ENCODE data around the gene ACAP3.

The ACAP3 gene, protein sequence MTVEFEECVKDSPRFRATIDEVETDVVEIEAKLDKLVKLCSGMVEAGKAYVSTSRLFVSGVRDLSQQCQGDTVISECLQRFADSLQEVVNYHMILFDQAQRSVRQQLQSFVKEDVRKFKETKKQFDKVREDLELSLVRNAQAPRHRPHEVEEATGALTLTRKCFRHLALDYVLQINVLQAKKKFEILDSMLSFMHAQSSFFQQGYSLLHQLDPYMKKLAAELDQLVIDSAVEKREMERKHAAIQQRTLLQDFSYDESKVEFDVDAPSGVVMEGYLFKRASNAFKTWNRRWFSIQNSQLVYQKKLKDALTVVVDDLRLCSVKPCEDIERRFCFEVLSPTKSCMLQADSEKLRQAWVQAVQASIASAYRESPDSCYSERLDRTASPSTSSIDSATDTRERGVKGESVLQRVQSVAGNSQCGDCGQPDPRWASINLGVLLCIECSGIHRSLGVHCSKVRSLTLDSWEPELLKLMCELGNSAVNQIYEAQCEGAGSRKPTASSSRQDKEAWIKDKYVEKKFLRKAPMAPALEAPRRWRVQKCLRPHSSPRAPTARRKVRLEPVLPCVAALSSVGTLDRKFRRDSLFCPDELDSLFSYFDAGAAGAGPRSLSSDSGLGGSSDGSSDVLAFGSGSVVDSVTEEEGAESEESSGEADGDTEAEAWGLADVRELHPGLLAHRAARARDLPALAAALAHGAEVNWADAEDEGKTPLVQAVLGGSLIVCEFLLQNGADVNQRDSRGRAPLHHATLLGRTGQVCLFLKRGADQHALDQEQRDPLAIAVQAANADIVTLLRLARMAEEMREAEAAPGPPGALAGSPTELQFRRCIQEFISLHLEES

DNA sequence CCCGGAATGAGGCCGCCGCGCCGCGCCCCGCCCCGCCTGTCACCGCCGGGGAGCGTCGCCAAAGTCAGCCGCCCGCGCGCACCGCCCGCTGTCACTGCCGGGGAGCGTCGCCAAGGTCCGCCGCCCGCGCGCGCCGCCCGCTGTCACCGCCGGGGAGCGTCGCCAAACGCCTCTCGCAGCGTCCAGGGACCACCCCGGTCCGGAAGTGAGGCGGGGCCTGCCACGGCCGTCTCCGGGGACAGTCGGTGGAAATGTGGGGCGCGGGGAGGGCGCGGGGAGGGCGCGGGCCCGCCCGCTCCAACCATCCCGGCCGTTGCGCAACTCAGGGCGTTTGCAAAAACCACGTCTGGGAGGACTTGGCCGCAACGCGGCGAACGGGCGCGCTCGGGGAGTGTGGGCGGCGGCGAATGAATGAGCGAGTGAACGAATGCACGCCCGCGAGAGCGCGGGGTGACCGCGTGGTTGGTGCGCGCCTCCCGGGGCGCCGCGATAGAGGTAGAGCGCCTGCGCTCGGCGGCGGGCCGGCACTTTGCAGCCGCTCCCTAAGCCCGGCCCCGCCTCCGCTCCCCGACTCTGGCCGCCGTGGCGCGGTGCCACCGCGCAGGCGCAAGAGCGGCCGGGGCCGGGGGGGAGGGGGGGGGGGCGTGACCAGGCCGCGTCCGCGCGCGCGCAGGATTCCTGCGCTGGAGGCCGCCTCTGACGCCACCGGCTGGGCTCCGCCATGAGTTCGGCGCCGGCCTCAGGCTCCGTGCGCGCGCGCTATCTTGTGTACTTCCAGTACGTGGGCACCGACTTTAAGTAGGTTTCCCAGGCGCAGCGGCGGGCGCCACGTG is at the start of gene ACAP3, which contains the start of gene PUSL1:
Gene ACAP3, minus strand, starts transcription at position 8 of the 833 bp plus-strand sequence. CDS start 115 bp downstream, outside the sequence.
Gene PUSL1, plus strand, starts transcription at position 675 of the 833 bp plus-strand sequence. Its CDS starts 47 bp downstream, at position 722.
- peak; percentile 82 for DNase-seq (ENCODE audit: low spot score)

DNA sequence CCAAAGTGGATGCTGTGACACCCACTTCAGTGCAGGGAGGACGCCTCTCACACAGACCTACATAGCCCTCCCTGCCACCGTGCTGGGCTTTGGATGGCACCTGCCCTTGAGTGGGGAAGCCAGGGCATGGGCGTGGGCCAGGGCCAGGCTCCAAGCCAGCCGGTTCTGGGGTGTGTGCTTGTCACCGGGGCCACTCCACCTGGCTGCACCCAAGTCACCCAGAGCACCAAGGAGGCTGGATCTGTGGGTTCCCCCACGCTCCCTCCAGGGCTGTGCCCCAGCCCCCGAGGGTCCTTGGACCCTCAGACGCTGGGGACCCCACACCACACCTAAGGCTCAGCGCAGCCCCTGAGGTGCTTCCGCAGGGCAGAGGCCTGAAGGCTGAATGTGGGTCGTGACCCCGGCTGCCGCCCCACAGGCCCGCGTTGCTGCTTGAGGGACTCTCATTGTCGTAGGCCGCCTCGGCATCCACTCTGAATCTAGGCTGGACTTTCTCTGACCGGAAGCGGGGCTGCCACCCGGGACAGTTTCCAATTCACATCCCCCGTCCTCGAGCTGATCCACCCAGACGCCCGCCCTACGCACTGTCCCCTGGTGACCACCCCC is 49.2 kb upstream of the ACAP3 start:
- no peak for DNase-seq (ENCODE audit: low spot score)

DNA sequence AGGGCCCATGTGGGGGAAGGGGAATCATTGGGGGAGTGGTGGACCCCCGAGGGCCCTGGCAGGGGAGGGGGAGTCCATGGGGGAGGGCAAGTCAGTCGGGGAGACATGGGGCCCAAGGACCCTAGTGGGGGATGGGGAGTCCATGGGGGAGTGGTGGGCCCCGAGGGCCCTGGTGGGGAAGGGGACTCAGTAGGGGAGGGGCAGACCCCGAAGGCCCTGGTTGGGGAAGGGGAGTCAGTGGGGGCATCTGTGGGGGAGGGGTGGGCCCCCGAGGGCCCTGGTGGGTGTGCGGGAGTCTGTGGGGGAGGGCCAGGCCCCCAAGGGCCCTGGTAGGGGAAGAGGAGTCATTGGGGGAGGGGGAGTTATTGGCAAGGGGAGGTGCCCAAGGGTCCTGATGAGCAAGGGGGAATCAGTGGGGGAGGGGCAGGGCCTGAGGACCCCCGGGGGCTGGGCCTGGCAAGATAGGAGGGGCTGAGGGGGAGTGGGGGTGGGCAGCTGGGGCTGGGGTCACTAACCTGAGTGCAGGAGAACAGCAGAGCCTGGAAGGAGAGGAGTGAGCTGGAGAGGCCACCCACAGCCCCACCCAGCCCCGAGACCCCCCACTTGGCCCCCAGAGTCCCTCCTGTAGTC is 48.6 kb upstream of the ACAP3 start:
- DNase-seq (ENCODE audit: low spot score), result no peak

DNA sequence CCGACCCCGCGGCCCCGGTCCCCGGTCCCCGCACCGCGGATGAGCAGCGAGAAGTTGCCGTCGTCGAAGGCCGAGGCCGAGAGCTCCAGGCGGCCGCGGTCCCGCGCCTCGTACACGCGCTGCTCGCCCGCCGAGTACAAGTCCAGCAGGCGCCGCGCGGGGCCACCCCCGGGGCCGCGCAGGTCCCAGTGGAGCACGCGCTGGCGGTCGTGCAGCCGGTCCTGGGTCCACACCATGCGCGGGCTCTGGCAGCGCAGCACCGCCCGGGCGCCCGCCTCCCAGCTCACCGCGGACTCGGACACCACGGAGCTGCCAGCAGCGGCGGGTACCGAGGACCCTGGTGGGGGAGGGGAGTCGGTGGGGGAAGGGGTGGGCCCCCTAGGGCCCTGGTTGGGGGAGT is 47.7 kb upstream of the ACAP3 start:
- no peak for DNase-seq (ENCODE audit: low spot score)

DNA sequence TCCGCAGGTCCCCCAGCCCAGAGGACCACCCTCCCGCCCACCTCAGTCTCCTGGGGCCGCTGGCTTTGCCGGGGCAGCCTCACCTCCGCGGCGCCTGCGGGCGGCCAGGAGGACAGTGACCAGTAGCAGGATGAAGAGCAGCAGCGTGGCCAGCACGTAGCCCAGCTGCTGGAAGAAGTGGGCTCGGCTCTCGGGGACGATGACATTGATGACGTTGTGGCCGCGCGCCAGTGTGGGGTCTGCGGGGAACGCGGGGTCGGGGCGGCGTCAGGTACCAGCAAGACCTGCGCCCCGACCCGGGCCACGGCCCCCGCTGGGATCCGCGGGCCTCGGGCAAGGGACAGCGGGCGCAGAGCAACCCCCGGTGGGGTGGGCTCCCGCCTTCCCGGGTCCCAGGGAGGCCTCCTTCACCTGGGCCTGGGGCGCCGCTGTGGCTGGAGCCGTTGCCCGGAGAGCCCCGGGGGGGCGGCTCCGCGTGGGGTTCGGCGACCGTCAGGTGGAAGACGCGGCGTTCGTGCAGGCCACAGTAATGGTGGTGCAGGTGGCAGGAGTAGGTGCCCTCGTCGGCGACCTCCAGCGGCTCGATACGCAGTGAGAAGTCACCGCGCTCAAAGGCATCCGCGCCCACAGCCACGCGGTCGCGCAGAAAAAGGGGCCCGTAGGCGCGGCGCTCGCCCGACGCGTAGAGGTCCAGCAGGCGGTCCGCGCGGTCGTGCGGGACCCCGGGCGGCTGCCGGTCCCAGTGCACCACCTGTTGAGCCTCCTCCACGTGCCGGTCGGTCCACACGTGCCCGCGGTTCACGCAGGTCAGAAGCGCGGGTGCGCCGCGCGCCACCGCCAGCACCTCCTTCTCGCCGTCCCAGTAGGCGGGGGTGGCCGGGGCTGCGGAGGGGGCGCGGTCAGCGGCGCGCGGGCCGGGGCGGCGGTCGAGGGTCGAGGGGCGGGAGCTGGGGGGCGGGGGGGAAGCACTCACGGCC is 46.8 kb upstream of the ACAP3 start:
- DNase-seq (ENCODE audit: low spot score), result no peak

DNA sequence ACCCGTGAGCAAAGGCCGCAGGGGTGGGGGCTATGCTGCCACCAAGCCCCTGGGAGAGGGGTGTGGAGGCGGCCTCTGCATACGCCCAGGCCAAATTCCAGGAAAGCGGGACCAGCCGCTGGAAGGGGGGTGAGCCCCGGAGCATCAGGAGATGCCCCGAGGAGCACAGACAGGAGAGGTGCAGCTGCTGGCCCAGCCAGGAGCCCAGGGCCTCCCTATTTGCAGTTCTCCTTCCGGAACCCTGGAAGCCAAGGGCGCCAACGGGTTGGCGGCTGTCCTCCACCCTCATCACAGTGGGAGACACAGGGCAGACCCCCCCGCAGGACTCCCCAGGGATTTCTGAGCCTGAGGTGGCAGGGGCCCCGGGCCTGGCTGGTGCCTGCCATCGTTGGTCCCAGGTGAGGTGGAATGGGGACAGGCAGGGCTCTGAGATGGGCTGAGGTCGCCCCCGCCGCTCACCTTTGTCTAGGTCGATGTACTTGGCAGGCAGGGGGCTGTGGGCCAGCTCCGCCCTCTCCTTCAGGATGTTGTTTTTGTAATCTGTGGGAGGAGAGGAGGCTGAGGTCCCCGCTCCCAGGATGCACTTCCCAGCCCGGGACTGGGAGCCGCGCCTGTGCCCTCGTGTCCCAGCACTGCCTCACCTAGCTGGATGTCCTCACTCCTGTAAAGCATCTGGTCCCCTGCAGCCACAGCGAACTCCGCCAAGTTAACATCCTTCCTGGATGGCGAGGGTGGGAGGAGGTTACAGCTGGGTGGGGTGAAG is 45.8 kb upstream of the ACAP3 start:
- no peak for DNase-seq (ENCODE audit: low spot score)

DNA sequence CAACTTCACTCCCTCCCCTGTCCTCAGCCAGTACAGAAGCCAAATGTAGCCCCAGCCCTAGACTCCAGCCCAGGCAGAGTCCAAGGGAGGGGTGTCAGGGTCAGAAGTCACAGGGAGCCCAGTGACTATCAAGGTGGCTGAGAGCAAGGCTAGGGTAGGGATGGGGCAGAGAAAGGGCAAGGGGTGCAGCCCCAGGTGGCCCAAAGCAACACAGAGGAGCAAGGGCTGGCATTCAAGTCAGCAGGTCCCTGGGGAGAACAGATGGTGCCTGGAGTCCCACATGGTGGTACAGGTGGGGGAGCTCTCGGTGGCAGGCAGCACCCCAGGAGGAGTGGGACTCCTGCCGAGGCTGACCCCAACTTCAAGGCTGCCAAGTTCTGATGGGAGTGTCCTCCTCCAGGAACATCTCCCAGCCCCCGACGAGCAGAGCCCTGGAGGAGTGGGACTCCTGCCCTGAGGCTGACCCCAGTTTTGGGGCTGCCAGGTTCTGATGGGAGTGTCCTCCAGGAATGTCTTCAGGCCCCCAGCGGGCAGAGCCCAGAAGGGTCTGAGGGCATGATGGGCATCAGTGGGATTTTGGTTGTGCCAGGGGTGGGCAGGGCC is 45.2 kb upstream of the ACAP3 start:
- no peak for DNase-seq (ENCODE audit: low spot score)

DNA sequence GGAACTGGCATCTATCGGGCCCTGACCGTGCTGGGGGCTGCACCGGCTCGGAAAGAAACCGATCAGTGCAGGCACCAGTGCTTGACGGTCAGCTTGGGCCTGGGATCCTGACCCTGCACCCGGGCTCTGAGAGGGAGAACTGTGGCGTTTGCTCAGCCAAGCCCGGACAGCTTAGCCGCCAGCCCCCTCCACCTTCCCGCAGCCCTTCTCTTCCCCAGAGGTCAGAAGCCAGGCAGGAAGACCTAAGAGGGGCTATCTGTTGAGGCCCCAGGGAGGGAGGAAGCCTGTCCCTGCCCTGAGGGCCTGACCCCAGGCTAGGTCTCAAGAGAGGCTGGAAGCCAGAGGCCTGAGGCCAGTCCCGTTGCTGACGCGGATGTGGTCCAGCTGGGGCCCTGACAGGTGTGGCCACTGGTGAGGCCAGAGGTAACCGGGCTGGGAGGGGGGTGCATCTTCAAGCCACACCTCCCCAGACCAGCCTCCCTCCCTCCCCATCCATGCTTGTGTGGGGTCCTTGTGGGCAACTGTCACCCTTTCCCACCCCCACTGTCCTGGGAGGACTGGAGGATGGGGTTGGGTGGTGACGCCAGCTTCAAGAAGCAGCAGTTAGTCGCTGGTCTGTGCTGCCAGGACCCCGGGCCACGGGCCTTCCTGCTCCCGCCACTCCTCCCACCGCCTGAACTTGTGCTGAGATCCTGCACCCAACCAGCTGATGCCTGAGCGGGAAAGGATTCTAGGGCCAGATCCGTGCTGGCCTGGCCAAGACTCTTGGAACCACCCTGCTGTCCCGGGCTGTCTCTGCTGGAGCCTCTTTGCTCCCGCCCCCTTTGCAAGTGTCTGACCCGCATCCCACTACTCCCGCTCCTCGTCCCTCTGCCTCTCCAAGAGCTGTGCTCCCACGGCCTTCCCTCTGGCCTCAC is 44.0 kb upstream of the ACAP3 start:
- DNase-seq (ENCODE audit: low spot score), result no peak

DNA sequence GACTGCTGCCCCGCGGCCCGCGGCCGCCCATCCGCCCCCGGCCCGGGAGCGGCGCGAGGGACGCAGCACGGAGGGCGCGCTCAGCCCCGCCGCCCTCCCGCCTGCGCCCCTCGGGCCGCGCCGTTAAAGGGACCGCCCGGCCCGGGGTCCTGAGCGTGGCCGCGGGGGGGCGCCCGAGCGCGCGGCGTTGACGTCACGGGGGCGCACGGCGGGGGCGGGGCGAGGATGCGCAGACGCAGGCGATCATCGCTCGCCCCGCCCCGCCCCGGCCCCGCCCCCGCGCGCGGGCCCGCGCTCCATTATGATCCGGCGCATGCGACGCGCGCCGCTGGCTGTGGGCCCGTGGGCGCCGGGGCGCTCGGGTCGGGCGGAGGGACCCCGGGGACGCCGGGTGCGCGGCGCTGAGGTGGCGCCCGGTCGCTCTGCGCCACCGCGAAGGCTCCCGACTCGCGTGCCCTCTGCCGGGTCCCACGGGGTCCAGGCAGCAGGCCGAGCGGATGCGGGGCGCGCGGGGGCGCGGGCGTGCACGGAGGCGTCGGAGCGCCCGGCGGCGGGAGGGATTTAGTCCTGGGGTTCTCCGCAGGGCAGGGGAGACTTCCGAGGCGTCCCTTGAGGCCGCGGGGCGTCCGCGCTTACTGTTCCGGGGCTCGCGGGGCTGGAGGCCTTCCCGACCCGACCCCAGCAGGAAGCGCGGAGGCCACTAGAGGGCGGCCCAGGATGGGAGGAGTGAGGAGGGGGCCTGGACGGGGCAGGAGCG is 41.7 kb upstream of the ACAP3 start, which contains the start of gene DVL1:
Gene DVL1, minus strand, starts transcription at position 163 of the 757 bp plus-strand sequence. CDS start 353 bp downstream, outside the sequence.
- DNase-seq (ENCODE audit: low spot score), result no peak

DNA sequence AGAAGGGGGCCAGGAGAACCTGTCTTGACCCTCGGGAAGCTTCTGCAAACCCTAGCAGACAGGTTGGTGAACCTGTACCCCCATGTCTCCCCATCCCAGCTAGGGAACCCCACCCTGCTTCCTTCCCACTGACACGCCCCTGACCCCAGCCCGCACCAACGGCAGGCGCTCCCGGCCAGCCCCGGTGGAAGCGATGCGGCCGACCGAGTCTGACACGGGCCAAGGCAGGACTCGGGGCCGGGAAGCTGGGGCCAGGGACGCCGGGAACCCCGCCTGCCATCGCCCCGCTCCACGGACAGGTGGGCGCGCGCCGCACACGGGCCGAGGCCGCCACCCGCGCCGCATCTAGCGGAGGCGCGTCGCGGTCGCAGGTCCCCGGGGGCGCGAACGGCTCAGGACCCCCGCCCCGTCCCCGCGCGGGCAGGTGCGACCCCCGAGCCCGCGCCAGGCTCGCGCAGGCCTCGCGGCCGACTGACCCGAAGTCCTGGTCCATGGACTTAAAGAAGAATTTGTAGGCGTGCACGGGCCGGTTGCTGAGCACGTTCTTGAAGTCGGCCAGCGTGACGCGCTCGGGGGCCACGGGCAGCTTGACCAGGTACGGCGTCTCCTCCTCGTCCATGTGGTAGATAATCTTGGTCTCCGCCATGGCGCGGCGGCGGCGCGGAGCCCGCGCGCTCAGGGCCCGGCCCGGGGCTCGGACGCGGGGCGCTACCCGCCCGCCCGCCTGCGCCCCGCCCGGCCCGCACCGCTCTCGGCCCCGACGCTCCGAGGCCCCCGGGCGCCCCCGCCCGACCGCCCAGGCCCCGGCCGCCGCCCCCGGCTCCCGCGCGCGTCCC is 40.9 kb upstream of the ACAP3 start:
- DNase-seq (ENCODE audit: low spot score), result no peak

DNA sequence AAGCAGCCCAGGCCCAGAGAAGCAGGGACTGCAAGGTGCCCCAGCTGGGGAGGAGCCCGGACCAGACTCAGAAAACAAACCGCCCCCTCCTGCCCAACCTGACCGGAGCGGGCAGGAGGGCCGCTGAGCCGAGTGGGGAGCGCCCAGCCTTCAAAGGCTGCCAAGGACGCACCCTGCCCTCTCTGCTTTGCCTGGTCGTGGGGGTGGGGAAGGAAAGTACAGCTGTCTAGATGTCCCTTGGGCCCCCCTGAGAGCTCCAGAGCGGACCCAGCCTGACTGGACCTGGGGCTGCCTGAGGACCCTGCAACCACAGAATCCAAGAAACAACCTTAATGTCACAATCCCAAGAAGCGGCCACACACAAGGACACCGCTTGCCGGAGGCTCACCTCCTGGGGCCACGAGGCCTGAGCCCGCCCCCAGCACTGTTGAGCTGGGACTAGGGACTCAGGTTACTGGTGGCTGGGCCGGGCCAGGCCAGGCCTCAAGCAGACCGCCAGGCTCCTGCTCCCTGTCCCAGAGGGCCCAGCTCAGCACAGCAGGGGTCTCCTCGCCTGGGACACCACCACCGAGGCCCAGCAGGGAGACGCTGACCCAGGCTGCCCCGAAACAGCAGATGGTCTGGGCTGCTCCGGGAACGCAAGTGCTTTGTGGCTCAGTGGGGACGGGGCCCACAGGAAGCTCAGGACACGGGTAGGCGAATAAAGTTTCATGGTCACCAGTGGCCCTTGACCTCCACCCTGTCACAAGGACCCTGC is 40.1 kb upstream of the ACAP3 start:
- DNase-seq (ENCODE audit: low spot score), result no peak

DNA sequence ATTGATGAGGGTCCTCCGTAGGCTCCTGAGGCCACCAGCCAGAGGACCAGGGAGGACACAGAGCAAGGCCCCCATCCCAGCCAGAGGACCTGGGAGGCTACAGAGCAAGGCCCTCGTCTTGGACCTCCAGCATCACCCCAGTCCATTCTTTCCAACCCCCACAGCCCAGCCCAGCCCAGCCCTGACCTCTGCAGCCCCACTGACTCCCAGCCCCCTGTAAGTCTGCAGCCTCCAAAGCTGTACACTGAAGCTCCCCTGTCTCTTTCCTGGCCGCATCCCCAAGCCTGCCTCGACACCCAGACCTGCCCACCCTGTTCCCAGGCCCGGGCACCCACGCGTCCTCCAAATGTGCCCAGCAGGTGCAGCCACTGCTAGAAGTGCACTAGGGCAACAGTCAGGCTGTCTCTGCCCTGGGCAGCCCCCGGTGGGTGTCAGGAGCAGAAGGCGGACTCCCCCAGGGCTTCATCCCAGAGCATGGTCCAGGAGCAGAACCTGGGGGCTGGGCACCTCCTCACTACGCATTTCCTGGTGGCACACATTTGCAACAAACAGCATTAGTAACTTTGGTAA is 39.4 kb upstream of the ACAP3 start:
- DNase-seq (ENCODE audit: low spot score), result no peak

DNA sequence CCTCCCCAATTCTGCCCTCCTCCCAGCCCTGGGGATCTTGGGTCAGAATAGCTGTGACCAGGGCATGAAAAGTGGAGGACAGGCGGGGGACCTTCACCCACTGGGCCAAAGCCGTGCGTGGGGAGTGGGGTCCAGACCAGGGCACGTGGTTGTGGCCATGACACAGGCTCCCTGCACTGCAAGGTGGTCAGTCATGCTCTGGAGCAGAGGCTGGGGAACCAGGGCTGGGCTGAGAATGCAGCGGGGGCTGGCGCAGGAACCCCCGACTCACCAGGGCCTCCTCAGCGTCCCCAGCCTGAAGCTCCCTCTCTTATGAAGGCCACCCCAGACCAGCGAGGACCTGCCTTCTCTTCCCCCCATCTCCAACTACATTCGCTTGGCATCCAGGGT is 38.8 kb upstream of the ACAP3 start:
- no peak for DNase-seq (ENCODE audit: low spot score)

DNA sequence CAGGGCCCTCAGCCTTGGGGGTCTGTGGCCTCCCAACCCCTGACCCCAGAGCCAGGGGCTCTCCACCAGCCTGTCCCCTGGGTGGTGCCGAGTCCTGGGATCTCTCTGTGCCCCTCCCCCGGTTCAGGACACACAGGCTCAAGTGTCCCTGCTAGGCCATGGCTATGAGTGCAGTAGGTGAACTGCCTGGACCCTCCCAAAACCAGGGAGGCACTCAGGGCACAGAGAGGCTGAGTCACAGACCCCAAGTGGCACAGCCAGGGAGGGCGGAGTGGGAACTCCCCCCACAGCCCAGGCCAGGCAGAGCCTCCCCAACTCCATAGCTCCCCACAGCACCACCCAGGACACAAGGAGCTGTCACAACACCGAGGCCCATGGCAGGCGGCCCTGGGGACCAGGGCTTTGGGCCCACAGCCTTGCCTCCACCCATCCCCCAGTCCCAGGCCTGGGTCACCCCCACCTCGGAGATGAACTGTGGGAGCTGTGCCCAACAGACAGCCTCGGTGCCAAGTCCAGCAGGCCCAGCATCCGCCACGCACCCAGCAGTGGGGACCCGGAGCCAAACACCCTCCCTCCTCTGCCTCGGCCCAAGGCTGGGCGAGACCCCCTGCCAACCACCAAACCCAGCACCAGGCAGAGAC is 38.2 kb upstream of the ACAP3 start:
- no peak for DNase-seq (ENCODE audit: low spot score)

All from pons (tissue), 1 donor.